HG02981 (cell line): Measurements from ENCODE around the gene NT5DC3.

Experiments used
- ATAC-seq: cut with Tn5 transposase; IDR thresholded peaks from one replicate; pipeline ENCODE4 v1.9.1; 2021; ENCODE audit warnings: mild to moderate bottlenecking, moderate library complexity; ENCODE audit not compliant: unreplicated experiment

NT5DC3 gene

DNA sequence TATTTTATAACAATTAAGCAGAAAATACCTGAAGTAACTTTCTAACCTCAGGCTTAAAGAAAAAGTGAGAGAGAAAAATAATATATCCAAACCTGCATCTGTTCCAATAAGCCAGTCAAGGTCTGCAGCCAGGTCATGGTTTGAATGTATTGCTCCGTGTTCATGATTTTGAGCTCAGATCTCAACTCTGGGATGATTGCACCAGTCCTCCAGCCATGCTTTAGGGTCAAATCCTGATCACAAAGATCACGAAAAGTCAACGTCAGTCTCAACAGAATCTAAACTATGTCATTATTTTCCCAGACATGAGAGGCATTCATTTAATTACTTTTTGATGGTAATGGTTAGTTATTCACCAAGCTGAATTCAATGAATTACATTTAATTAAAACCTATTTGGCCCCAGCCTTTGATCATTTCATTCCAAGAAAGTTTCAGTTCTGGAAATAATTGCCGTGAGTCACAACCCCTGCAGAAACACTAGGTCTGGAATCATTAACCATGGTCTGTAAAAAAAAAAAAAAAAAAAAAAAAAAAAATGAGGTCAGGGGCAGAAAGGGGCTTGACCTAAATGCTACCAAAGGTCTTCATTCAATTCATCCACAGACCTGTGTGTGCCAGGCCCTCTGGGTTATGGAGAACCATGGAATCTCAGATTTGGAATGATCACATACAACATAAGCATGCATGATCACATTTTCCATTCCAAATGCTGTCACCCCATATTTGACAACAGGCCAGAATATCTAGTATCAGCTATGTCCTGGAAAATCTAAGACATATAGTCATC, 55.6 kb downstream of the NT5DC3 start:
- no peak for ATAC-seq

DNA sequence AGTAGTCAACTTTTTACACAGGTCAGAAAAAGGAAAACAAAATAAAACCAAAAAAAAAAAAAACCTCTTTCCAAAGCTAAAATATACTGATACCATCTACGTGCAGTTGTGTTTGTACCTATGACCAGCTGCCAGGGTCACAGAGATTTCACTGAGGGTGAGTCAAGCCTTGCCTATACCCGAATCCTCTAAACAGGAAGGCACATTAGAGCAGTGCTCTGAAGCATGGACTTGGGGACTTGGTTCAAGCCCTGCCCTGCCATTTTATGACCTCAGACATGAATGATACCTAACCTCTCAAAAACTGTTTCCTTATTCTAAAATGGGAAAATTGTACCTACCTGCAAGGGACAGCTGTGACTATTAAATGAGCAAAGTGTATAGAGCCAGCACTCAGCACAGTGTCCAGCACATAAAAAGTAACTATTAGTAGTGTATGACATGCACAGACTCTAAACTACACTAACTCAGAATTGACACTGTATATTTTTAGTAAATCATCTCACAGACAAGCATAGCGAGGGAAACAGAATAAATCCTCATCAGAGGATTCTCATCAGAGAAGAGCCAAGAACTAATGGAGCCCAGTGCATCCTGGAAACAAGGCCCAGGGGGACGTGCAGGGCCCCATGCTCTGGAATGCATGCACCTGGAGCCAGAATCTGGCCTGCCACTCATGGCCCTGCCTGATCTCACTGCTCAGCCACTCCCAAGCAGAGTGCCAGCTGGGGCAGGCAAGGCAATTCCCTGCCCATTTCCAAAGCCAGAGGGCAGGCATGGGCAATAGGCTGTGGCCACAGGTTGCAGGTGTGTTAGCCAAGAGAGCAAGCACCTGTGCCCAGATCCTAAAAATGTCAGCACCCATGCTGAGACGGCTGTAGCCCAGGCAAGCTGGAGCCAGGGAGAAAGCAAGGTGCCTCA, 57.0 kb downstream of the NT5DC3 start:
- no peak for ATAC-seq

DNA sequence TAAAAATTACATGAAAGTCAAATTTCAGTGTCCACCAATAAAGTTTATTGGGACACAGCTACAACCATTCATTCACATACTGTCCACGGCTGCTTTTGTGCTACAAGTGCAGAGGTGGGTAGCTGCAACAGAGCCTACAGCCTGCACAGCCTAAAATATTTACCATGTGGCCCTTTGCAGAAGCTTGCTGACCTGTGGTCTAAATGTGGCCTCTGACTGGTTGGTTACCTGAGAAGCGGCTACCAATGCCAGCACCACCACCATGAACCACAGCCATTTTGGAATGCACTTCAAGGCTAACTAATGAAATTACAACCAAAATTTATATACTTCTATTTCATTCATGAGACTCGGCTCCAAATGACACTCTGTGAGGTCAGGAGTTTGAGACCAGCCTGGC, 58.6 kb downstream of the NT5DC3 start:
- ATAC-seq: no peak

DNA sequence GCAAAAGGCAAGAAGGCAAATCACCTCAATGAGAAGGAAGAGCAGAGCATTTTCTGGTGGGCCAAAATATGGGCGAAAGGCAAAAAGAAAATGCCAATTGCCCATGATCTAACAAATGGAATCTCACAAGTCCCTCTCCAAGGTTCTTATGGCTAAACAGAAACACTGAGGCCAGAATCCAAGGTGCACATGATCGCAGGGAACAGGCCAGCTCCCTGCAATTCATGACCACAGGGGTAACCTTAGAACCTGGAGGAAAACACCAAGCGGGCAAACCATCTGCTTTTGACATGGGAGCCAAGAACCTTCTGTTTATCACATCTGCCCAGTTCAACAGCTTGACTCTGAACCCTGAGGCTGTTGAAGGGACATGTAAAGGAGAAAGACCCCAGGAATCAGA, 60.0 kb downstream of the NT5DC3 start:
- ATAC-seq: no peak

DNA sequence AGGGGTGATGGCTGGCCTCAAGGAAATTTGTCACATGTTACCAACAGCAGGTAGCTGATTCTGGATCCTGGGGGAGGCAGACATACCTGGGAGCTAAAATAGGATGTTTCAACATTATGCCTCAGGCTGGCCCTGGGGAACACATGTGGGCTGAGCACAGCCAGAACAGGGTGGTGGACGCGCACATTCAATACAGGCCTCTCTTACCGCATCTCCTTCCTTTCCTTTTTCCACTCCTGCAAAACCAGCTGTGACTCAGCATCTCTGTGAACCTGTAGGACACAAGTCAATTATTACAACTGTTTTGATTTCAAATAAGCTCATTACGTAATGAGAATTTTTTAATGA, 61.0 kb downstream of the NT5DC3 start:
- no peak for ATAC-seq

DNA sequence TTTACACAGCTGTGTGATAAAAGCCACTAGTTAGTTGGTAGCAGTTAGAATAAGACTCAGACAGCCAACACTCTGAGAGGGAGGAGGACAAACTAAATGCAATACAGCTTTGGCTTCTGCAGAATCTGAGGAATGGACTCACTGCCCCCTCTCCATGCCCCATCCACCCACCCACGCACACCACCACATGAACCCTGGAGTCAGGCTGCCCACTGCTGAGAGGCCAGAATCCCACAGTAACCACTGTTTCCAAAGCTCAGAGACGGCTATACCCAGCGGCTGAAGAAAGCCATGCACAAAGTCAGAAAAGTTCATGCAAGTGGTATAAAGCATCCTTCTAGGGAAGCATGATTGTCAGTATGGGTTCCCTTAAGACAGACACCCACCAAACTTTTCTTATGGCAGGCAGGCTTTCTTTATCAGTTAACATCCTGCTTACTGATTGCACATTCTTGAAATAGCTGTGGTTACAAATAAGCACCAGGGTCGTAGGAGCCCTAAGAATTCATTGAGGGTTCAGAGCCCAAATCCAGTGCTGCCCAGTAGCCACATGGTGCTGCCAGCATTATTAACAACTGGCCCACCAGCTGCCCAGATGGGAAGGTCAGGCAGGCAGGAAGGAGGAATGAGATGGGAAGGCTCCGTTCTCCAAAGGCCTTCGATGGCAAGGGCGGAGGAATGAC, 61.5 kb downstream of the NT5DC3 start:
- ATAC-seq: no peak

DNA sequence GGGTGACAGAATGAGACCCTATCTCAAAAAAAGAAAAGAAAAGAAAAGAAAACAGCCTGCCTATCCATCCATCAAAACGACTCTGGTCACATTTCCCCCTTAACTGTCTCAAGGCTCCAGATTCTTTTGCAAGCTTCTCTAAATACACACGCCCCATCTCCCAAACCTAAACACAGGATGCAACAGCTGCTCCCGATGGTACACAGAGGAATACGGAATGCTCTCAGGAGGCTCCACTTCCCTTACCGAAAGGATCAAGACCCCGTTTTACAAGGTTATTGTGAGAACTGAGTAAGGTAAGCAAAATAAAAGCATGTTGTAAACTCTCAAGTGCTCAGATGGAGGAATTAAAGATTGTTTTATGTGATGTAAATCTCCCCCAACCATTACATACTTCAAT, 62.3 kb downstream of the NT5DC3 start:
- ATAC-seq: no peak

DNA sequence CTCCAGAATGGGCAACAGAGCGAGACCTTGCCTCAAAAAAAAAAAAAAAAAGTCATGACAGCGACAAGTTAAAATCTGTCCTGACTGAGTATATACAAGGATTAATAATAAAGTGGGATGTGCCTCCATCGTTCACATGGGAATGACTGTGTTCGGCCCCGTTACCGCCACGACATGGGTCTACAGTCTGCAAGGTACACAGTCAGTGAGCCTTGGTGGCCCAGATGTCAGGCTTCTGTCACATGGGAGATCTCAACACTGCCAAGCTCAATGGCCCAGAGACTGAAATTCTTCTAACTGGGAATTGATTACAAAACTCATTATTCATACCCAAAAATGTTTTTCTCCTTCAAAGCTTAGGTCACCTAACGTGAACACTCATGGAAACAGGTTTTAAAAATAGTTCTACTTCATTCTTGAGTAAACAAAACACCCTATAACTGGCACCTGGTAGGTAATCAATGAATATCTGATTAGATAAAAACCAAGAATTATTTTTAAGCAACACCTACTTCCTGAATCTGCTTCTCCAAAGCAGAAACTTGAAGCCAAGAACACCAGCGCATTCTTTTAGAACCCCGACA, 66.0 kb downstream of the NT5DC3 start:
- ATAC-seq: no peak

DNA sequence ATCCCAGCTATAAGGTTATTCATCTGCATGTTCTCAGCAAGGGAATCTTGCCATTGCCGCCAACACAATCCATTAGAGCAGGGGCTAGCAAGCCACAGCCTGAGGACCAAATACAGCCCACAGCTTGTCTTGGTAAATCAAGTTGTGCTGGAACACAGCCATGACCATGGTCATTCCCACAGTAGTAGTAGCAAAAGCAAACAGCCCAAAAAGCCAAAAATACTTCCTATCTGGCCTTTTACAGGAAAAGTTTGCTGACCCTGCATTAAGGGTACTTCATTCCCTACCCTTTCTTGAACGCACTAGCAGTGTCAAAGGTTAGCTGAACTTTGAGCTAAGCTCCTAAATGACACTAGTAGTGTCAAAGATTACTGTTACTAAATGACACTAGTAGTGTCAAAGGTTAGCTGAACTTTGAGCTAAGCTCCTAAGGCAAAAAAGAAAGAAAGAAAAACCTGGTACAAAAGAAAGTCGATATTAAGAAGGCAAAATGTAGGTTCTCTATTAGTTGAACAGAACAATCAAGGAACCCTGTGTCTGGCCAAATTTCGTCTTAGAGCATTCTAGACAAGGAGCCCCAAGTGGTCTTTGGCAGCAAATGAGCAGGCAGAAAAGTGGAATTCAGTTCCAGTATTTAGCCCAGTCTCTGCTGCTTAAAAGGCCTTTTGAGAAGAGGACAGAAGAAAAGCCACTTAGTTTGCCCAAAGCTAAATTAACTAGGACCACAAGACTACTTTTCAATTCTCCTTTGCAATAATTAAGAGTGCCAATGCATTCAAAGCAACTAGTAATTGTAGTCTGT, 67.7 kb downstream of the NT5DC3 start:
- ATAC-seq: no peak

DNA sequence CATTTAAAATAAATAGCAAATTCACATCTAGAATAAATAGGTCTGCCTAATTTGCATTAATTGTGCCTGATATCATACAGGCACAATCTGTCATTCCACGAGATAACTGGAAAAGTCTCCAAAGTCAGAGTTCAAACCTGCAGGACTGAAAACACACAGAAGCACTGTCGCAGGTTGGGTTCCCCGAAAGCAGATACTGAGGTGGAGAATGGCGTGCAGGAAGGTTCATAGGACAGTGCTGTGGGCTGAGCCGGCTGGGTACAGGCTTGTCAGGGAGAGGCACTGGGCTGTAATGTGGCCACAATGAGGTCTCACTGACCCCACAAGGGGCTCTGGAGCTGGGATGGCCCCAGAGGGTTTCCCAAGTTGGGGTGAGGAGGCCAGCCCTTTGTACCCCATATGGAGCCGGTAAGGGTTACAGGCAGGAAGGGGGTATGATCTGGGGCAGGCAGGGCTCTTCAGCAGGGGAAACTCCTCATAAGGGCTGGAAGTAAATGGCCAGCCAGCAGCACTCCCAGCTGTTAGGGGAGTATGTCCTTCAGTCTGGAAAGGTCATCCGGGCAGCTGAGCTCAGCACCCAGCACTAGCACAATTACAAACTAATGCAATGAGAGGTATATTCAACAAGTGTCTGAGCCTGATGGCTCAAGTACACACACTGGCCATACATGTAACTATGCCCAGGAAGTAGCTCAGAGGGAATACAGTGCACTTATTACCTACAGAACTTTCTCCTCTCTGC, 68.5 kb downstream of the NT5DC3 start:
- no peak for ATAC-seq

DNA sequence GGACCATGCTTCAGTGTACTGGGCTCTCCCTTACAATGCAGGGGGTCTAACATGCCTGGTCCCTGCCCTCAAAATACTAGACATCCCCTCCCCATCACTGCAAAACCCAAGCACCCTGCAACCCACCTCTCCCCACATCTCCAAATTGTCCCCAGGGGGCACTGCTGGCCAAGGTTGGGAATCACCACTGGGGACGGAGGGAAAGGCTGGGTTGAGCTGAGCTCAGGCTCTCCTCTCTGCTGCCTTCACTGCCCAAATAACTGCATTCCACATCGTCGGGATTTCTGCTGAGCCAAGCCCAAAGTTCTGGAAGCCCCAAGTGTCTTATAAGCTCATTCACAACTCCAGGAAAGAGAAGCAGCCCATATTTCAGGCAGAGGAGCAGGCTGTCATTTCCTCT, 69.6 kb downstream of the NT5DC3 start:
- no peak for ATAC-seq

DNA sequence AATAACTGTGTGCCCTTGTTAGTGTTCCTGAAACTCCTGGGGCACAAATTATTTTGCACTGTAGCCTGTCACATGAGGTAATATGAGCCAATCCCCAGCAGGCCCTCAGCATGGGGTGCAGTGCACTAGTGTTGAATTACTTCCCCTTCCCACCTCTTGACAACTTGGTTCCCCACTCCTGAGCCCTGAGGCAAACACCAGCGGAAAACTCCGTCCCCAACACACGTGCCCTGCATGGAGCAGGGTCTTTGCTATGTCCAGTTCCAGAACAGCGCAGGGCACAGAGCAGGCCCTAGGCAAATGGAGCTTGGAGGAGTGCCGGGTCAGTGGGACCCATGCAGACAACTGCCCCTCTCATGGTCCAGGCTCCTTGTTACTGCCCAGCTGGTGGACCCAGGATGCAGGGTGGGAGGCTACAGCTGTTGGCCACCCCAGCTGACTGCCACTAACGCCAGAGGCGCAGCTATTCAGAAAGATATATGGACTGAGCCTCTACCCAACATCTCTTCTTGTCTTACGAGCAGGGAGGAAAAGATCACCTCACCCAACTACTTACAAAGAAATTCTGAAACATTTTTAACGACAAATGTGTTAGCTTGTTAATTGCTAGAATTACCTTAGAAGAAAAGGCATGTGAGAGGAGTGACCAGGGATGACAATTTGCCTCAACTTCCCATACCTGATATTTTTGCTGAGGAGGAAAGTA, 71.6 kb downstream of the NT5DC3 start:
- ATAC-seq: no peak

DNA sequence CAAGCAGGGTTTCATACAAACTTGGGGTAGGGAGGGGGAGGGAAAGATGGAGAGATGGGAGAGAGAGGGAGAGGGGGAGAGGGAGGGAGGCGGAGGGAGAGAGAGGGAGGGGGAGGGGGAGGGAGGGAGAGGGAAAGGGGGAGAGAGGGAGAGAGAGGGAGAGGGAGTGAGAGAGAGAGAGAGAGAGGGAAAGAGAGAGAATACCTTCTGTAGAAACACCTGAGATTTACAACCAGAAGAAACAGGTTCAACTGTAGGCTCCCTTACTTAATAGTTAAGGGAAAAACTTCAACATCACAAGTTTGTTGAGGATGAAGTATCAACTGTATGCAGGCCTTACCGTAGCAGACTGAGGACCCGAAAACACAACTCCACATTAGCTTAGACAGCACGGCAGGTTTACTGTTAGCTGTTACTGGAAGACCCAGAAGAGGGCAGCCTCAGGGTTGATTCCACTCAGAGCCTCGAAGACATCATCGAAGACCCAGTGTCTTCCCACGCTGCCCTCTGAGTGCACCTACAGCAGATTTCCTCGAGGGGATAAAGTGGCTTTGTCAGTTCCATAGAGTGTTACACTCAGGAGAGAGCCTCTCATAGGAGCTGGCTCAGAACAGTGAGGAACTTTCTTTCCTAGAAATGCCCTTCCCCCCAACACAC, 72.4 kb downstream of the NT5DC3 start:
- no peak for ATAC-seq

DNA sequence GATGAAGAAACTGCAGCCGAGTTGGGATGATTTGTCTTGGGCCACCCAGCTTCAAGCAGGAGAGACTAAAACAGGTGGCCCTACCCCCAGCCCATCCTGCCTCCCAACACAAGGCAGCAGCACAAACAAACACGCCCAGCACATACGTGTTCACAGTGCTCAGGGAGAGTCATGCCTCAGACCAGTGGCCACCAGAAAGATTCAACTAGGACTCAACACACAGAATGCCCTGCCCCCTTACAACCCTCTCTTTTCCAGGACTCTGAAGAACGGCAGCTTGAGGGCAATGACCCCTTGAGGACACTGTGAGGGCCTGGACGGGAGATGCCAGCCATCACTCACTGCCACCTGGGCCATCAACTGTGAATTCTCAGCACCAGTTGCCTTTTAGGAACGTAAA, 75.0 kb downstream of the NT5DC3 start:
- no peak for ATAC-seq

DNA sequence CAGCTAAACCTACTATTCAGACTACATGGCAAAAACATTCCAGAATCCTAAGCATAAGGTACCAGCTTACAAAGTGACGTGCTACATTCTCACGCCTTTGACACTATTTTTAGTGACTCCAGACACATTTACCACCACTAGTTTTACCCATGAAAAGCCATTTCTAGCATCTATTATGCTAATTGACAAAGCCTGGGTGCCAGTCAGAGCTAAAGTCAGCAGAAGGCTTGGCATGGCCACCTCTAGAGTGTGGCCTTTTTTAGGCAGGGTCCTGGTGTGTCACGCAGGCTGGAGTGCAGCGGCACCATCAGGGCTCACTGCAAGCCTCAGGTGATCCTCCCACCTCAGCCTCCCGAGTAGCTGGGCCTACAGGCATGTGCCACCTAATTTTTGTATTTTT, 75.7 kb downstream of the NT5DC3 start:
- no peak for ATAC-seq

DNA sequence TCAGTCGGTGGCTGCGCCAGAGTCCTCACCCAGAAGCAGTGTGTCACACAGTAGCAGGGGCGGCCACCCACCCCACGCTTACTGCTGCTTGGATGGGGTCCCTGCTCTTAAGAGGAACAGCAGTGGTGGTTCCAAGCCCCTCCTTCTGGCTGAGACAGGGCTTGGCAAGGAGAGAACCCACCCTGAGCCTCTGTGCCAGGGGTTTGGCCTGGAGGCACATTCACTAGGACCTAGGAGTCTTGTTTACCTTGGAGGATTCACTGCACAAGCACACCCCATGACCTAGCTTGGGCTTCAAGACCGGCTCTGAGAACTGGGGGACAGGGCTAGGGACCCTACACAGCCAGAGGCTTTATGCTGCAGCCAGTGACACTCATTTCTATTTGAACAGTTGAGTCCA, 78.6 kb downstream of the NT5DC3 start:
- no peak for ATAC-seq

DNA sequence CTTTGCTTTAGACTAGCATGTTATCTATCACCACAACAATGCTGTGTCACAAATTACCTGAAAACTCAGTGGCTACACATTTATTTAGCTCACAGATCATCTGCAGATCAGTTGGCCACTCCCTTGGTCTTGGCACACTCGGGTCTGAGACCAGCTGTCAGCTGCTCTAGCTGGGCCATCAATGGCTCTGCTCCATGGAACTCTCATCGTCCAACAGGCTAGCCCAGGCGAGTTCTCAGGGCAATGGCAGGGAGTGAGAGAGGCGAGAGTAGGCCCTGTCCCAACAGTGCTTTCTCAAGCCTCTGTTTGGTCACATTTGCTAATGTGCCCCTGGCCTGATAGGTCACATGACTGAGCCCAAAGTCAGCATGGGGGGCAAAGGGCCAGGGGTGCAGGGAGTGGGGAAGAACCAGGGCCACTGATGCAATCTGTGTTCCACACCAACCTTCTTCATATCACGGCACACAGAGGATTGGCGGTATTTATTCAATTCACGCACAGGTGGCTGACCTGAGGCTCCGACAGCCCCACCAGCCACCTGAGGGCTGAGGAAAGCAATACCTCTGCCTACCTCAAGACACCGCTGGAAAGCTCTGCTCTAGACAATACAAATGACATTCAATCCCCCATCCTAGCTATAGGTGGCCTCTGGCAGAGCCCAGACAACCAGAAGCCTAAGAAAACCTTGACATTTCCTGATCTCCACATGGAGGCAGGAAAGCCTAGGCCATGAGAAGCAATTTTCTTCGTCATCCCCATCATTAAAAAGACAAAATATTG, 82.5 kb downstream of the NT5DC3 start:
- ATAC-seq: no peak

DNA sequence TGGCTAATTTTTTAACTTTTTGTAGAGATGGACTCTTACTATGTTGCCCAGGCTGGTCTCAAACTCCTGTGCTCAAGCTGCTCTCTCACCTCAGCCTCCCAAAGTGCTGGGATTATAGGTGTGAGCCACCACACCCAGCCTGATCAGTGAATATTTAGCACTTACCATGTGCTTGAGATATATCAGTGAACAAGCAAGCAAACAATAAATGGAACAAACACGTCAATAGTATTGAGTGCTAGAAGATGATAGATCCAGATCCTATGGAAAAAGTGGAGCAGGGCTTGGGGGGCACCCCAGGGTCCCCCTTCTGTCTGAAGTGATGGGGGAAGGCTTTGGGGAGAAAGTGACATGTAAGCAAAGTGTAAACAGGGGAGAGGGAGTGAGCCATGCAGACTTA, 83.8 kb downstream of the NT5DC3 start:
- no peak for ATAC-seq
